ENCODE results near the gene CACNA1A.

- no peak for TF ChIP-seq ZFP1 (CRISPR knock-in tag; IDR thresholded peaks at IDR 0.05)
- TF ChIP-seq CTCF (CRISPR knock-in tag; IDR thresholded peaks at IDR 0.05): no peak
These were observed 102.0 kb downstream of the CACNA1A start for GRCh38 chr19:13404236-13404635.

Measured in HepG2 (cell line).